Activated naive CD4-positive, alpha-beta T cell treated with anti-CD3 and anti-CD28 coated beads, Interleukin-2, amount 50 U/mL, for 72 hours (primary cell): ENCODE data around the gene FOXA3. TPM values are rescaled to one million over a fixed set of nuclear protein-coding genes. Genes with fewer than 3 reads are reported as not detected.

Experiments
- ATAC-seq, 2 donors: fragments of 150-1000 bp; cut with Tn5 transposase; 2 replicates each; pipeline ENCODE4 v1.10.0; 2021; ENCODE audit warnings: mild to moderate bottlenecking in 2 of 2, moderate library complexity in 2 of 2
- DNase-seq, 2 donors: peaks; one replicate each; pipeline ENCODE4 v3.0.0; 2021 to 2022; ENCODE audit warnings: low spot score in 2 of 2
- H3K27ac Mint-ChIP-seq, 2 donors: one replicate each; pipeline ENCODE4 v1.8.0; 2022; ENCODE audit warnings: mild to moderate bottlenecking in 2 of 2, mixed read lengths in 2 of 2
- H3K36me3 Mint-ChIP-seq, 2 donors: one replicate each; pipeline ENCODE4 v1.8.0; 2022; ENCODE audit warnings: mixed read lengths in 2 of 2
- H3K9me3 Mint-ChIP-seq, 2 donors: one replicate each; pipeline ENCODE4 v1.8.0; 2022; ENCODE audit warnings: mixed read lengths in 2 of 2
- total RNA-seq, 2 donors: library from RNA; stranded (reverse); gene quantifications; one replicate each; pipeline ENCODE4 v1.2.3, GENCODE V29; 2022

FOXA3 gene
- total RNA-seq, 2 donors from 2014 or later: 0.46 to 1.3 TPM

DNA sequence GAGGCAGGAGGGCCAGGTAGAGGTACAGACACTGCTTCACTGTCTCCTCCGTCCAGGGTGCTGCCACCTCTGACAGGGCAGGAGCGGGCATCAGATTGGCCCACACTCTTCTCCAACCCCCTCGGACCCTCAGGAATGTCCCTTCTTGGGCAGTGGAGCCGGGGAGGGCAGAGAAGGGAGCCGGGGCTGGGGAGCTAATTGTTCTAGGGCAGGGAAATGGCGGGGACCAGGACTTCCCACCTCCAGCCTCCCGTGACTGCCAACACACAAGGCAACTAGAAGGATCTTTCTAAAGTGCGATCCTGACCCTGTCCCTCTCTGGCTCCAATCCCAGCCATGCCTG is 38.9 kb upstream of the FOXA3 start:
- no peak for DNase-seq
- Mint-ChIP-seq H3K27ac (no peak overlapping the region), H3K36me3 (peaks cover 19% of the 10 kb centered on the region in 2 donors), H3K9me3 (no peaks in the 10 kb centered on the region)
- ATAC-seq: no peak

DNA sequence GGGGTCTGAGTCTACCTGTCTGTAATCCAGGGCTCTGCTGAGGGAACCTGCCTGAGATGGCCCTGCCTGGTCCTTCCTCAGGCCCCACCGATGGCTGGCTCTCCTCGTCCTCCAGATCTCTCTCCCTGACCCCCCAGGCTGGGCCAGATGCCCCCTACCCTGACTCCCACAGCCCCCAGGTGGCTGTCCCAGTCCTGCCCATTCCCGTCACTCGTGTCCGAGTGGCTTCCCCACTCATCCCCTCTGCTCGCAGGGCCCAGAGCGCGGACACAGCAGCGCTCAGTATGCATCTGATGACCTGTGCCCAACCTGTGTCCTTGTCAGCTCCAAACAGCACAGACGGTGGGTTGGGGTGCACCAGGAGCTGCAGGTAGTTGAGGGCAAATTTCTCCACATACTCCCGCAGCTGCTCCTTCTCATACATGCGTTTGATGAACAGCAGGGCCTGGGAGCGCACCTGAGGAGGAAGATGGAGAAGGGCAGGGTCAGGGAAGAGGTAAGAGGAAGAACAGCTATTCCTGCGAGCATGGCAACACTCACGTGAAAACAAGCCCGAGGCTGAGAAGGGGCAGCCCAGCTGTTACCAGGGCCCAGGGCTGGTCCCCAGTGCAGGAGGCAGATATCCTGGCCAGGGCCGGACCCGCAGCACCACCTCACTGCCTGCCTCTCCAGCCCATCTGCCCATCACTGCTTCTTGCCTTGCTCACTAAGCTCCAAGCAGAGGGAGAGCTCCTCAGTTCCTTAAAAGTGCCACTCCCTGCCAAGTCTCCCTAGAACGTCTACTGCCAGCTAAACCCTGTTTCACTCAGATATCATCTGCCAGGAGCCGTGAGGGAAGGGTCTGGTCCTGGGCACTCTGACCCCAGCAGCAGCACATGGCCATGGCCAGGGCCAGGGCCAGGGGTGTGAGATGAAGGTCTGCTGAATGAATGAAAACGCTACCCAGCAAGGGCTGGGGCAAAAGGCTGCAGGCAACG is 37.9 kb upstream of the FOXA3 start:
- ATAC-seq: no peak
- no peaks in the 10 kb centered on the region for H3K9me3 Mint-ChIP-seq
- H3K36me3 Mint-ChIP-seq: peaks cover 20 to 22% of the 10 kb centered on the region in 2 donors
- H3K27ac Mint-ChIP-seq: peak overlapping the region in 1 of 2 donors; percentile 12
- DNase-seq: no peak

DNA sequence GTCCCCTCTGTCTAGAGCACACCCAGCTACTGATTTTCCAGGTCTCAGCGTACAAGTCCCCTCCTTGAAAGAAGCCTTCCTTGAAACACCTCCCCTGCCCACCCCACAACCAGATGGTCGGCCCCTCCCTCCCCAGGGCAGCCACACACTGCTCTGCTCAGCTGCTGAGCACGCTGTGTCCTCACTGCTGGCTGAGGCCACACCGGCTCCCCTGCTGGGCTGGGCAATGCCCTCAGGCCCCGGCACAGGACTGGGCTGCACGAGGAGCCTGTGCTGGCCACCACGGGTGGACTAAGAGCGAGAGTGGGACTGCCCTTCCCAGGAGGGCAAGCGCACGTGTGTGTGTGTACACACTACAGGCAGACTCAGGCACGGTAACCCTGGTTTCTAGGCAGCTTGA is 37.2 kb upstream of the FOXA3 start:
- ATAC-seq: no peak
- DNase-seq: no peak
- Mint-ChIP-seq H3K36me3 (peaks cover 24 to 27% of the 10 kb centered on the region in 2 donors), H3K9me3 (no peaks in the 10 kb centered on the region), H3K27ac (no peak overlapping the region)

DNA sequence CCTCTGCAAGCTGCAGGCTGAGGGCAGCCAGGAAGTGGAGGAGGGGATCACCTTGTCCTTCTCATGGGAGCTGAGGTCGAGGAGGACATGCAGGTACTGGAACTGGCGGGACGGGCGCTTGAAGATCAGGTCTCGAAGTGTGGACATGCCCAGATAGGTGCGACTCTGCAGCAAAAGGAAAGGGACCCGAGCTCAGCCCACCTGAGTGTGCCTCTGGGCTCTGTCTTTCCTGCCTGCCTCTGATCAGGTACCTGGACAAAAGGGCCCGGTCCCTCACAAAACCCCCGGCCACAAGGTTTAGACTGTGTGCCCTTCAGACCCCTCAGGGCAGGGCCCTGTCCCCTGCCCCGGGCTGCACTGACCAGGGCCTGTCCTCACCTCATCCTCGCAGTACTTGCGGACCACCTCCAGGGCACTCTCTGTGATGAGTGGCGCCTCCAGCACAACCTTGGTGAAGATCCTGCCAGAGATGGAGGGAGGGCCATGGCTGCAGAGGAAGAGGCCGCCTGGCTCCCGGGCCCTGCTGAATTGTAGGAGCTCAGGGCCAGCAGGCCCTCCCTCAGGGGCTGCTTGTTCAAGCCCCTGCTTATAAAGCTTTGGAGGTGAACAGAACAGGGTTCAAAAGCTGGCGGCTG is 36.5 kb upstream of the FOXA3 start:
- H3K9me3 Mint-ChIP-seq: no peaks in the 10 kb centered on the region
- H3K27ac Mint-ChIP-seq: peak overlapping the region in 1 of 2 donors; percentile 7
- ATAC-seq: no peak
- H3K36me3 Mint-ChIP-seq: peaks cover 27 to 28% of the 10 kb centered on the region in 2 donors
- no peak for DNase-seq

DNA sequence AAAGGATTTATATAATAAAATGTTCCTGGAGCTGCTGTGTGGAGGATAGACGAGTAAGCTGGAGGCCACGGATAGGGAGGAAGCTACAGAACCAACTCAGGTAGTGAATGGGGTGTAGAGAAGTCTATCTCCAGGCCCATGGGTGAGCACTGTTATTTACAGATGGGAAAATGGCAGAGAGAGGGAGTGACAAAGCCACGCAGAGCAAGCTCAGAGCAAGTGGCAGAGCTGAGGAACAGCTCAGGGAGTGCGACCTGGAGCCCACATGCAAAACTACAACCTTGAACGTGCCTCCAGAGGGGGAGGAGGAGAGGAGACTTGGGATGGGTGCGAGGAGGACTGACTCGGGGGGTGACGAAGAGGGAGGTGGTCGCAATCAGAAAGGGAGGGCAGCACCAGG is 35.6 kb upstream of the FOXA3 start:
- DNase-seq (no peak), ATAC-seq (no peak)
- Mint-ChIP-seq H3K36me3 (peaks cover 27 to 29% of the 10 kb centered on the region in 2 donors), H3K27ac (peak overlapping the region; percentile 7 to 66), H3K9me3 (no peaks in the 10 kb centered on the region)

DNA sequence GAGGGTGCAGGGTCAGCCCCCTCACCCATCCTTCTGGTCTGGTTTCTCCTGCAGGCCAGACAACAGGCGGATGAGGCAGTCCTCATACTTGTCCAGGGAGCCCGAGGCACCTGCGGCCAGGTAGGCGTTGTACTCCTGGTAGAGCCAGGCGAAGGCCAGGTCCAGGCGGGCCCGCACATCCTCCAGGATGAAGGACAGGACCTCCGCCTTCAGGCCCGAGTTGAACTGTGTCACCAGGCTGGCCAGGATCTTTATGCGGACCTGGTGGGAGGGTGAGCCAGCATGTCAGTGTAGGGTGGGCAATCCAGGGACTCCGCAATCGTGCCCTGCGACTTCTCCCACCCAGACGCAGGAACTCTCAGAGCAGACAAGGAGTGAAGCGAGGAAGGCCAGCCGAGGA is 35.2 kb upstream of the FOXA3 start:
- H3K9me3 Mint-ChIP-seq: no peaks in the 10 kb centered on the region
- H3K36me3 Mint-ChIP-seq: peaks cover 27 to 29% of the 10 kb centered on the region in 2 donors
- ATAC-seq (no peak), DNase-seq (no peak)
- H3K27ac Mint-ChIP-seq: no peak overlapping the region

DNA sequence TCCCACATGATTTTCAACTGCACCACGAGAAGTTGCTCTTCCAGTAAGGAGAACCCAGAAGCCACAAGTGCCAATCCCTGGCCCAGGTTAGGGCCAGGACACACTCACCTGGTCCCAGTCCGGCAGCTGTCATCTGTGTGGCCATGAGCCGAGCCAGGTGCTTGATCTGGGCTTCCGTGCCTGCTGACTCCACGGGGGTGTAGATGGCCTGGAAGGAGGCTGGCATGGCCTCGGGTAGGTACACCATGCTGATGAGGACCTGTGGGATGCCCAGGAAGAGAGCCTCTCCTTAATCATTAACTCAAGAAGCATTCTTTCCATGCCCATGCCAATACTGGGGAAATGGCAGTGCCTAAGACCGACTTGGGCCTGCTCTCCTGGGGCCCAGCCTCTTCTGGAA is 29.2 kb upstream of the FOXA3 start:
- Mint-ChIP-seq H3K9me3 (no peaks in the 10 kb centered on the region), H3K36me3 (peaks cover 26 to 50% of the 10 kb centered on the region in 2 donors), H3K27ac (peak overlapping the region in 1 of 2 donors; percentile 81)
- ATAC-seq: no peak
- DNase-seq: no peak

DNA sequence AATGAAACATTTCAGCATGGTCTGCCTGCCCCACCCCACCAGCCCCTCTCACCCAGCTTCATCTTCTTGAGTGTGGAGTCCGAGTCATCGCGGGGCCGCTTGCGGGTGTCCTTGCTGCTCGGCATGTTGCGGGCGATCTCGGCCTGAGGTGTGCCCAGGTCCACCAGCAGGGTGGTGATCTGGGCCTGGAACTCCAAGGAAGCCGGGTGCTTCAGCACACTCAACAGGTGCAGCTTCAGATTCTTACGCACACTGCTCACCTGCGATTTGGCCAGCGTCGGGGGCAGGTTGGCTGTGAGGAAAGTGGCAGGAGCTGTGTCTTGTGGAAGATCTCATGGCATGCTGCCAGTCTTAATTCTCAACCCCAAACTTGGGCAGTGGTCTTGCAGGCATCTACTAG is 21.9 kb upstream of the FOXA3 start:
- DNase-seq (no peak), ATAC-seq (no peak)
- no peak overlapping the region for H3K27ac Mint-ChIP-seq
- H3K36me3 Mint-ChIP-seq: peaks cover 17 to 67% of the 10 kb centered on the region in 2 donors
- no peaks in the 10 kb centered on the region for H3K9me3 Mint-ChIP-seq

DNA sequence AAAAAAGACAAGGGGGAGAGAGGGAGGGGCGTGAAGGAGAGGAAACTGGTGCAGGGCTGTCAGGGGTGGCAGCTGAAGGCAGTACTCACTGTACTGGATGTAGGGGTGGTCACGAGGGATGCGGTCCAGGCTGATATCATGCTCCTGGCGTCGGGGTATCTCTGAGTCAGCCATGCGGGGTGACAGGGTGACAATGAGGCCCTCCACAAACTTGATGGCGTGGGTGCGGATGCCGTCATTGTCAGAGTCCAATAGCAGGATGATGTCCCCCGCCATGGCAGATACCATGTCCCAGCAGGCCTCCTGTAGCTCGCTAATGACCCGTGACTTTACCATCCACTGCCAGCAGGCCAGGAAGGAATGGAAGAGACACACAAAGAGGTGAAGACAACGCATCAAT is 16.5 kb upstream of the FOXA3 start:
- no peak for DNase-seq
- H3K9me3 Mint-ChIP-seq: no peaks in the 10 kb centered on the region
- no peak for ATAC-seq
- peaks cover 15 to 34% of the 10 kb centered on the region in 2 donors for H3K36me3 Mint-ChIP-seq
- no peak overlapping the region for H3K27ac Mint-ChIP-seq

DNA sequence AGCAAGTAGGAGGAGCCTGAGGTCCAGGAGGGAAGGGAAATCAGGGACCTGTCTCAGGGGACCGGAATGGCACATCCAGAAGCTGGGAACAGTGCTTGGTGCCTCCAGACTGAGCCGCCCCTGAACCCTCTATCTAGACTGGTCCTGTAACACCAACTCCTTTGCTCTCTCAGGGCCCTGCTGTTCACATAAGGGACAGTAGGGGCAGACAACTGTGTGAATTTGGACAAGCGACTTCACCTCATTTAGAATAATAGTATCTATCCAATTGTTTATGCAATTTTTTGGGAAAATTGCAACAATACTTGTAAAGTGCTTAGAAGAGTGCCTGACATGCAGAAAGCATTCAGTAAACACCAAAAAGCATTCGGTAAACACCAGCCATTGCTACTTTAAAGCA is 15.2 kb upstream of the FOXA3 start:
- ATAC-seq: peak in 1 of 2 donors; percentile 28
- H3K36me3 Mint-ChIP-seq: peaks cover 15 to 22% of the 10 kb centered on the region in 2 donors

DNA sequence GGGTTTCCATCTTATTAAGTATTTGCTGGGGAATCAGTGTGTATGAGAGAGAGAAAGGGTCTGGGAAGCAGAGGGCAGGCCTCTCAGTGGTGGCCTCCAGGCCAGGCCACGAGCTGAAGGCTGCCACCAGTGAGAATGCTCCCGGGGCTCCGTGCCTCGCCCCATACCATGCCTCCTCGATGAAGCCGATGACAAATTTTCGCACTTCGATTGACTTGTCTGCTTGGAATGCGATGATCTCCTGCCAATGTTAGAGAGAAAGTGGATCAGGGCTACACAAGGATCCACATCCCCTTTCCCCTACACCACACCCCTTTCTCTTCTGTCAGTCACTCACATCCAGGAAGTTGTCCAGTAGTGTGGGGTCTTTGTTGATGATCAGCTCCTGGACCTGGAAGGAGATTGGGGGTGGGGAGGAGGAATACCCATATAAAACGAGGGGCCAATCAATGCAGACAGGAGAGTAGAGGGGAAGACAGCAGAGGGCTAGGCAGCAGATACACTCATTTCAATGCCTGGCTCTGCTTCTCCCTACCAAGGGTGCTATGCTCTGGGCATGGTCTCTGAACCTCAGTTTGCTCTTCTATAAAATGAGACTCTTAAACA is 11.9 kb upstream of the FOXA3 start:
- H3K9me3 Mint-ChIP-seq: no peaks in the 10 kb centered on the region
- H3K36me3 Mint-ChIP-seq: peaks cover 7 to 19% of the 10 kb centered on the region in 2 donors
- DNase-seq (no peak), ATAC-seq (no peak)
- no peak overlapping the region for H3K27ac Mint-ChIP-seq

More for the DNA sequence above, 15.2 kb upstream of the FOXA3 start:
- Mint-ChIP-seq H3K27ac (no peak overlapping the region), H3K9me3 (no peaks in the 10 kb centered on the region)
- DNase-seq: no peak

DNA sequence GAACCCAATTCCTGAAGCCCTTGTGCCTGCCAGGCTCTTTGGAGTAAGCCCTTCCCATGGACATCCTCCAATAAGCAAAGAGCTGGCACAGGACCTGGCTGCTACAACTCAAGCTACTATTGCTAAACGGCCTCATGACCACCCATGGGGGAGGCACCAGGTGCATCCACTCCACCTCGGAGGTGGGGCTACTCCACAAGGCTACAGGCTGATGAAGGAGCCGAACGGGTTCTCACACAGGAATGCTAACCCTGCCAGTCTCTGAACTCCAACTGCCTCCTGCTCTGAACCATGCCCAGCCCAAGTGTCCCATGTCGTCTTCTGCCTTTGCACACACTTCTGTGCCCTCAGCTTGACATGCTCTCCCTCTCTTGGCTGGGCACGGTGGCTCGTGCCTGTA is 11.1 kb upstream of the FOXA3 start:
- H3K9me3 Mint-ChIP-seq: no peaks in the 10 kb centered on the region
- DNase-seq: no peak
- no peak for ATAC-seq
- peaks cover 7 to 19% of the 10 kb centered on the region in 2 donors for H3K36me3 Mint-ChIP-seq
- H3K27ac Mint-ChIP-seq: peak overlapping the region in 1 of 2 donors; percentile 93

DNA sequence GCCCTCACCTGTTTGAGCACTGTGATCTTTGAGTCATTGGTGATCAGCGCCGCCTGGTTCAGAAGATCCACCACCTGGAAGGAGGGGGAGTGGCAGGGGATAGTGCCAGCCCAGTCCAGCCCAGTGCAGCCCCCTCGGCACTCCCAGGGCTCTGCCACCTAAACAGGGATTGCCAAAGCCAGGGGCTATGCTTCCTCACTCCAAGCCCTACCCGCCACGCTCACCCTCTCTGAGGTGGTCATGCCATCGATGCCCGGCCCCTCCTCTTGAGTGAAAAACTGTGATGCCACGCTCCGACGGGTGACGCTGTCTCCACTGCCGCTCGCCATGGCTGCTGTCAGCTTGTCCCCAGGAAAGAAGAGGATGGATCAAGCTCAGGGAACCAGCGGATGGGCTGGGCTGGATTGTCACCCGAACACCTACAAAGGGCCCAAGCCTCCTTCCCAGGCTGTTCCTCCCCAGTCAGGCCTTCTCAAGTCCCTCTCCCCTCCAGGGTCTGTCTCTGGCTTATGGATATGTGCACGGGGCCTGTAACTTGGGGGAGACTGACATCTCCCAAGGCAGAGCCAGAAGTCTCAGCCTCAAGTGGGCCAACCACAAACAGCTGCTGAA is 9.9 kb upstream of the FOXA3 start:
- no peak overlapping the region for H3K27ac Mint-ChIP-seq
- peaks cover 7 to 24% of the 10 kb centered on the region in 2 donors for H3K36me3 Mint-ChIP-seq
- H3K9me3 Mint-ChIP-seq: no peaks in the 10 kb centered on the region
- ATAC-seq (no peak), DNase-seq (no peak)

DNA sequence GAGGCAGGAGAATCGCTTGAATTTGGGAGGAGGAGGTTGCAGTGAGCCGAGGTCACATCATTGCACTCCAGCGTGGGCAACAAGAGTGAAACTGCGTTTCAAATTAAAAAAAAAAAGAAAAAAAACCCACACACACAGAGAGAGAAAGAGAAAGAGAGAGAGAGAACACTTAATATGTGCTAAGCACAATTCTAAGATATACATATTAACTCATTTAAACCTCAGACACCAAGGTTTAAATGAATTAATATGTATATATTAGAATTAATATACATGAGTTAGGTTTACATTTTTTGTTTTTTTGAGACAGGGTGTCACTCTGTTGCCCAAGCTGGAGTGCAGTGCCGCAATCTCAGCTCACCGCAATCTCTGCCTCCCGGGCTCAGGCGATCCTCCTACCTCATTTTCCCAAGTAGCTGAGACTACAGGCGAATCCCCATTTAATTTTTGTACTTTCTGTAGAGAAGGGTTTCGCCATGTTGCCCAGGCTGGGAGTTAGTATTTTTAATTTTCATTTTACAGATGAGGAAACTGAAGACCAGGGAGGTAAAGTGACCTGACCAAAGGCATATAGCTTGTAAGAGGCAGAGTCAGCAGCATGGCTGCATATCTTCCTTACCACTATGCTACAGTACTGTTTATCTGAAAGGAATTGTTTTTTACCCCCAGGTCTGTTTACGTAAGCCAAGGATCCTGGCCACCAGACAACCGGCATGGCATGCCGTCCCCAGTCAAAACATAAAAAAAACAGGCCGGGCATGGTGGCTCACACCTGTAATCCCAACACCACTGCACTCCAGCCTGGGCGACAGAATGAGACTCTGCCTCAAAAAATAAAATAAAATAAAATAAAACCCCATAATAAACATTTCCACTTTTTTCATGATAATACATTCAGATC is 3.5 kb upstream of the FOXA3 start:
- ATAC-seq (no peak), DNase-seq (no peak)
- Mint-ChIP-seq H3K27ac (no peak overlapping the region), H3K9me3 (no peaks in the 10 kb centered on the region), H3K36me3 (peaks cover 4 to 24% of the 10 kb centered on the region in 2 donors)

DNA sequence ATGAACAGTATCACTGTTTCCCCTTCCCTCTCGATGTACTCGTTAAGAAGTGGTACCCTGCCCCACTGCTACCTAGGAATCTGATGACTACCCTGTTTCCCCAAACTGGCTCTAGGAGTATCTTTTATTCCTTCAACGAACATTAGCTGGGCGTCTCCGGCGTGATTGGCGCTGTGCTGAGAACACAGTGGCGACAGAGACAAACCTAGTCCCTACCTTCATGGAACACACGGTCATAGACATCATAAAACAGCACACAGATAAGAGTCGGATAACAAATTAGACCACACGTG is 1.9 kb upstream of the FOXA3 start:
- peak overlapping the region; percentile 92 to 96 for H3K27ac Mint-ChIP-seq
- DNase-seq (peak in 1 of 2 donors; percentile 10), ATAC-seq (no peak)
- H3K9me3 Mint-ChIP-seq: no peaks in the 10 kb centered on the region
- H3K36me3 Mint-ChIP-seq: peaks cover 4 to 24% of the 10 kb centered on the region in 2 donors
